Activated T-cell treated with anti-CD3 and anti-CD28 coated beads for 48 hours (primary cell): Measurements from ENCODE around the gene MKS1.
A peak's percentile ranks its signal among the peaks of the same experiment; 100 is the strongest.

Experiments used
- DNase-seq: peaks from one replicate; pipeline ENCODE4 v3.0.0-alpha.2; 2020; ENCODE audit warnings: low read depth

The MKS1 gene

DNA sequence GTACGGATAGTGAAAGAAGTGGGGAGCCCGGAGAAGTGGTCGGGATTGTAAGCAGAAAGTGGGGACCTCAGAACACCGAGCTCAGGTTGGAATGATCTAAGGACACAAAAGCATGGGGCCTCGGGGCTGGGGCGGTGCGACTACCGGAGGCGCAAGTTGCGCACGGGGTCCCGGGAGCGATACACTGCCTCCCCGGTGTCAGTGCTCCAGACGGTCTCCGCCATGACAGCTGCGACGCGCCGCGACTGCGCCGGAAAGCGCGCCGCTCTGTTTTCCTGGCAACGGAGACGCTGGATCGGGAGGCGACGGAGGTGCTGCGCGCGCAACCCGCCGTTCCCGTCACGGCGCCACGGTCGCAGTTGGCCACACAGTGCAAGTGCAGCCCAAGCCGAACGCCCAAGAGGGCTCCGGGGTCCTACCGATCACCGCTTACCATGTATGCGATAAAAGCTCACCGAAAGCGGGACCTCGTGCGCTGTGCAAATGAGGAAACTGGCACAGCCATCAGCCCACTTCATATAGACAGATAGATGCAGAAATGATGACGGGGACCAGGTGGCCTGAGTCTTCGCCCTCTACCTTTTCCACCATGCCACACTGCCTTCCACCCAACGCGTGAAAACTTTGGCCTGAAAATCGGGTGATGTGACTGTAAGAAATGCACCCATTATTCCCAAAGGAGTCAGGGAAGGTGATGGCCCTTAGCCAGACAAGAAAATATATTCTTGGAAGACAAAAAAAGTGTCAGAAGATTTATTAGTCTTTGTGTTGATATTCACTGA, at the start of gene MKS1:
MKS1 (minus strand) TSS at position 249 of the 782 bp plus-strand sequence; CDS start at position 224, 25 bp downstream.
- DNase-seq, result peak; percentile 97

GRCh38 chr17:58268326-58268725, 49.3 kb upstream of the MKS1 start:
- DNase-seq, result no peak

GRCh38 chr17:58267347-58268324, 48.6 kb upstream of the MKS1 start:
- no peak for DNase-seq

GRCh38 chr17:58265902-58266875, 47.1 kb upstream of the MKS1 start:
- no peak for DNase-seq

GRCh38 chr17:58265271-58265670, 46.2 kb upstream of the MKS1 start:
- no peak for DNase-seq

DNA sequence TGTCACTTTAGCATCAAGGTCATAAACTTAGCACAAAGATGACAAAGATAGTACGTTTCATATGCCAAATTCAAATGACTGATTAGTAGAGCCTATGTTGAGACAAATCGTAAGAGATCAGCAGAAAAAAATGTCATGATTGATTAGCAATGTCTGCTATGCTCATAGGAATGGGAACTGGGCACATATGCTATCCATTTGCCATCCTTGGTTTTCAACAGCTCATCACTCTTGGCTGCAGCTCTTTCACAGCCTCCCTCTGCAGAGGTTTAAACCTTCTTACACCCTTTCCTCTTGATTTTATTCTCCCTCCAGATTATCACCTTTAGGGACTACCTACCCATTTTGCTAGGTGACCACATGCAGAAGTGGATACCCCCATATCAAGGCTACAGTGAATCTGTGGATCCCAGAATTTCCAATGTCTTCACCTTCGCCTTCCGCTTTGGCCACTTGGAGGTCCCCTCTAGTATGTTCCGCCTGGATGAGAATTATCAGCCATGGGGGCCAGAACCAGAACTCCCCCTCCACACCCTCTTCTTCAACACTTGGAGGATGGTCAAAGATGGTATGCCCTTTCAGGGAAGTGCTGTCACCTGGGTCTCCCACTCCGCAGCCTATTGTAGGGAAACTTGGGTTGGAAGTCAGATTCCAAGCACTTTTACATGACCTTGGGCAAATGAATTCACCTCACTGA, 45.5 kb upstream of the MKS1 start:
- DNase-seq, result no peak

DNA sequence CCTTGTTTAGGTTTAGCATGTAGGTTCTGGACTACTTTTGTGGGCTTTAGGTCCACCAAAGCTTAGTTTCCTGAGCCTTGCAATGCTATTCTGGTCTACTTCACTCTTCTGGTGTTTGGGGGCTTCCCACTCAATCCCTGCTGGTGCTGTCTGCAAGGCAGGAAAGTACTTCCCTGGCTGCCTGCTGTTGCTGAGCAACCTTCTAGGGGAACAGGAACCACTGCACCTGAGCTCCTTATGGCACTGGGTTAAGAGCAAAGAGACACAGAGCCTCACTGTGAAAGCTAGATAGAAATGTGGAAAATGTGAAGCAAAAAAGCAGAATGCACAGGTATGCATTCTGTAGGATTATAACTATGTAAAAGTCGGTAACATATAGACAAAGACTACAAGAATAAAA, 44.7 kb upstream of the MKS1 start:
- DNase-seq, result no peak

DNA sequence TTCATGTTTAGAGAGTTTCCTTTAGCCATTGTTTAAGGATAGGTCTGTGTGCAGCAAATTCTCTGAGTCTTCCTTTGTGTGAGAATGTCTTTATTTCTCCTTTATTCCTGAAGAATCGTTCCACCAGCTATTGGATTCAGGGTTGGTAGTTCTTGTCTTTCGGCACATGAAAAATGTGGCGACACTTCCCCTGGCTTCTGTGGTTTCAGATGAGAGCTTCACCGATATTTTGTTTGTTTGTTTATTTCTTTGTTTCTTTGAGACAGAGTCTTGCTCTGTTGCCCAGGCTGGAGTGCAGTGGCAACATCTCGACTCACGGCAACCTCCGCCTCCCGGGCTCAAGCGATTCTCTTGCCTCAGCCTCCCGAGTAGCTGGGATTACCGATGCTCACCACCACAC, 43.1 kb upstream of the MKS1 start:
- DNase-seq, result no peak

- no peak for DNase-seq
Observed at GRCh38 chr17:58254803-58255202, 35.7 kb upstream of the MKS1 start.

DNA sequence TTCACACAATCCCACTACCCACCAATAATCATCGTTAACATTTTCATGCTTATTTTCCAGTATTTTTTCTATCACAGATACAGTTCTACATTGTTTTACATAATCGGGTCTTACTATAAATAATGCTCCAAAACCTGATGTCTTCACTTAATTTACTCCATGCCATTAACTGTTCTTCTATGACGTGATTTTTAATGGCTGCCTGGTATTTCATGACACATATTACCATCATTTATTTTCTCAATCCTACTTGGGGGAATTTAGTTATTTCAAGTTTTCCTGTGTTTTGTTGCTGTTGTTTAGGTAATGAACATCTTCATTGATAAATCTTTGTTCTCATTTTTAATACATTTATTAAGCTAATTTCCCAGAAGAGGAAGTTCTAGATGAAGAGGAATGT, 34.0 kb upstream of the MKS1 start:
- no peak for DNase-seq

DNA sequence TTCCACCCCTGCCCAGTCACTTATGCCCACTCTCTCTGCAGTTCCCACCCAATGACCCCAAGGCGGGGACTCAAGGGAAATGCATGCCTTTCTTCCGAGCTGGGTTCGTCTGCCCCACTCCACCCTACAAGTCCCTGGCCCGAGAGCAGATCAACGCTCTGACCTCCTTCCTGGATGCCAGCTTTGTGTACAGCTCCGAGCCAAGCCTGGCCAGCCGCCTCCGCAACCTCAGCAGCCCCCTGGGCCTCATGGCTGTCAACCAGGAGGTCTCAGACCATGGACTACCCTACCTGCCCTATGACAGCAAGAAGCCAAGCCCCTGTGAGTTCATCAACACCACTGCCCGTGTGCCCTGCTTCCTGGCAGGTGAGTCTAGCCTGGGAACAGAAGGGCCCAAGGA, 33.1 kb upstream of the MKS1 start:
- DNase-seq, result no peak

DNA sequence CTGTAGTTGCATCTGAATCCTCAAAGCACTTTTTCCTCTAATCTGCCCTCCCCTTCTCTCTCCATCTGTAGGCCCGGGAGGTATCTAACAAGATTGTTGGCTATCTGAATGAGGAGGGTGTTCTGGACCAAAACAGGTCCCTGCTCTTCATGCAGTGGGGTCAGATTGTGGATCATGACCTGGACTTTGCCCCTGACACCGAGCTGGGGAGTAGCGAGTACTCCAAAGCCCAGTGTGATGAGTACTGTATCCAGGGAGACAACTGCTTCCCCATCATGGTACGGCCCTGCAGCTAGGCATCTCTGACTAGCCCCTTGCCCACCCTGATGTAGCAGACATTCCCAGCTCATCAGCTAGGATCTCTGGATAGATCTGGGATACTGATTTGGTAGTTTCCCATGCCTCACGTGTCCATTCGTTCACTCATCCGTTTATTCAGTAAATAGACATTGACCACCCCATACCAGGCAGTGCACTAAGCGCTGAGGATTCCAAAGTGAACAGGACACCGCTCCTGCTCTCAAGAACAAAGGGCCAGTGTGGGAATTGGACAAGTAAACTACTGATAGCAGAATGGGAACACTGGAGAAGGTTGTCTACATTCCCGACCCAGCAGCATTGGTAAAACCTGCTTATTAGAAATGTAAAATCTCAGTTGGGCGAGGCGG, 31.4 kb upstream of the MKS1 start:
- DNase-seq, result no peak

- peak; percentile 71 for DNase-seq
Observed at GRCh38 chr17:58249270-58250133, 30.4 kb upstream of the MKS1 start.

- no peak for DNase-seq
Observed at GRCh38 chr17:58248955-58249269, 29.9 kb upstream of the MKS1 start.

DNA sequence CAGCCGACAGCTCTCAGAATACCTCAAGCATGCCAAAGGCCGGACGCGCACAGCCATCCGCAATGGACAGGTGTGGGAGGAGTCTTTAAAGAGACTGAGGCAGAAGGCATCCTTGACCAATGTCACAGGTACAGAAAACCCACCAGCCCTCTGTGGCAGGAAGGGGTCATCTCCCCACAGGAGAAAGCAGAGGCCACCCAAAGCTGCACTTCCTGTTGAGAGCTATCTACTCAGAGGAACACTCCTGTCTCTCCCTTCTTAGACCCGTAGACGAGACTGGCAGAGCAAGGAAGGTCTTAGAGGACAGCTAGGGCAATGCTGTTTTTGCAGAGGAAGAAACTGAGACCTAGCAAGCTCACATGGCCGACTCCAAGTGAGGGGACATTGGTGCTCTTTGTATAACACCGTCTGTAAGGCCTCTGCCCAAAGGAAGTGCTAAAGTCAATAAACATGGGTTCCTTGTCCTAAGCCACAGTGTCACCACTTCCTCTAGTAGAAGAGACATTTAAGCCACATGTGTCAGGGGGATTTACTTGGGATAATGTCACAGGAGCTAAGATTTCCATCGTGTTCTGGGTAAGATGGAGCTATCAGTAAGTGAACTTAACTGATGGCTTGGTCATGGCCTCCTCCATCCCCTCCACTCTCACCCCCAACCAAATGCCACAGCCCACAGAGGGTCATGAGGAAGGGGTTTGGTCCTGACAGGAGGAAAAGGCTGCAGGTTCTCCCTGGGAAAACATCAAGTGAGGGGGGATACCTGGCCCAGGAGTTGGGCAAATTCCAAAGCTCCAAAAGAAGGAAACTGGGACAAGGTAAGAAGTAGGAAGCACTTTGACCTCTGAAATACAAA, 28.7 kb upstream of the MKS1 start:
- DNase-seq, result no peak

DNA sequence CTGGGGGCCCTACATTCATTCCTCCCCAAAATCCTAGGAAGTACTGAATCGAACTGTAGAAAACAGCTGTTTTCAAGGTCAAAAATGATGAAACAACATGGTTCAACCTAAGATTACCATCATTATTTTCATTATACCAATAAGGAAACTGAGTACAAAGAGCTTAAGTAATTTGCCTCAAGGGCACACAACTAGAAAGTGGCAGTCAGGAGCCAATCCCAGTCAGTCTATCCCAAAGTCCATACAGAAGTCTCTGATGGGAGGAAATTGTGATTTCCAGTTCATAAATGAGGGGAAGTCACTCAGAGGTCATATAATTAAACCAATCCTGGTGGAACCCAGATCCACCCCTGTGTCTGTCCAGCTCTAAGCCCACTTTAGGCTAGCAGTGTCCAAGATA, 27.7 kb upstream of the MKS1 start:
- no peak for DNase-seq

- no peak for DNase-seq
Observed at GRCh38 chr17:58246104-58246740, 27.2 kb upstream of the MKS1 start.

- no peak for DNase-seq
Observed at GRCh38 chr17:58245428-58246103, 26.5 kb upstream of the MKS1 start.
